Fibroblast of upper back skin (primary cell): ENCODE measurements around the gene MEIOSIN.
"Not testable (repeated sequence)": the region's sequence is repeated elsewhere in the genome, so short reads cannot be mapped to it uniquely, and the experiment has no call there.

Experiments
- DNase-seq: peaks from one replicate; pipeline ENCODE4 v3.0.0-alpha.2; 2013

The MEIOSIN gene

GRCh38 chr19:45728683-45729082, 4.6 kb upstream of the MEIOSIN start:
- not testable (repeated sequence) for DNase-seq

- DNase-seq: no peak
These were observed 3.4 kb upstream of the MEIOSIN start for GRCh38 chr19:45729800-45730290.

- peak; percentile 99 for DNase-seq
These were observed 2.6 kb upstream of the MEIOSIN start, which contains the start of gene FBXO46 for GRCh38 chr19:45730368-45731288. FBXO46 (minus strand) TSS chr19:45730896; CDS start chr19:45713495, 17,401 bp downstream.

GRCh38 chr19:45739498-45740439, 6.5 kb downstream of the MEIOSIN start:
- no peak for DNase-seq

- DNase-seq: no peak
These were observed 9.7 kb downstream of the MEIOSIN start for GRCh38 chr19:45742969-45743368.

- no peak for DNase-seq
These were observed 12.4 kb downstream of the MEIOSIN start for GRCh38 chr19:45745606-45746005.

- peak; percentile 17 for DNase-seq
These were observed 13.6 kb downstream of the MEIOSIN start for GRCh38 chr19:45746866-45747265.

GRCh38 chr19:45747513-45747912, 14.3 kb downstream of the MEIOSIN start:
- no peak for DNase-seq

- DNase-seq: not testable (repeated sequence)
These were observed 18.2 kb downstream of the MEIOSIN start for GRCh38 chr19:45751483-45751882.

GRCh38 chr19:45752639-45753038, 19.4 kb downstream of the MEIOSIN start:
- no peak for DNase-seq

GRCh38 chr19:45753548-45753947, 20.3 kb downstream of the MEIOSIN start:
- DNase-seq: no peak

- DNase-seq: no peak
These were observed 21.1 kb downstream of the MEIOSIN start for GRCh38 chr19:45754323-45754722.

- no peak for DNase-seq
These were observed 24.5 kb downstream of the MEIOSIN start for GRCh38 chr19:45757695-45758094.

- no peak for DNase-seq
These were observed 25.7 kb downstream of the MEIOSIN start for GRCh38 chr19:45758921-45759320.

GRCh38 chr19:45761714-45762113, 28.5 kb downstream of the MEIOSIN start:
- no peak for DNase-seq

GRCh38 chr19:45762870-45763631, 29.8 kb downstream of the MEIOSIN start:
- DNase-seq: no peak

- DNase-seq: no peak
These were observed 30.6 kb downstream of the MEIOSIN start for GRCh38 chr19:45763691-45764294.

- DNase-seq: no peak
These were observed 31.2 kb downstream of the MEIOSIN start for GRCh38 chr19:45764475-45764874.

- DNase-seq: no peak
These were observed 31.9 kb downstream of the MEIOSIN start for GRCh38 chr19:45764945-45765701.

GRCh38 chr19:45765702-45766295, 32.6 kb downstream of the MEIOSIN start:
- DNase-seq: no peak
